HG02981 (cell line): ENCODE results near the gene RPL15.

ENCODE experiments used
- ATAC-seq: cut with Tn5 transposase; IDR thresholded peaks from one replicate; pipeline ENCODE4 v1.9.1; 2021; ENCODE audit warnings: mild to moderate bottlenecking, moderate library complexity; ENCODE audit not compliant: unreplicated experiment

RPL15 gene

GRCh38 chr3:23926246-23926645 lies 9.3 kb downstream of the RPL15 start:
- no peak for ATAC-seq

- ATAC-seq: no peak
These were observed 9.8 kb downstream of the RPL15 start for GRCh38 chr3:23926736-23927135.

GRCh38 chr3:23928524-23928923 lies 11.6 kb downstream of the RPL15 start:
- no peak for ATAC-seq

GRCh38 chr3:23931597-23931996 lies 14.7 kb downstream of the RPL15 start:
- ATAC-seq: no peak

GRCh38 chr3:23932571-23932970 lies 15.6 kb downstream of the RPL15 start:
- ATAC-seq: no peak

GRCh38 chr3:23934253-23934652 lies 17.3 kb downstream of the RPL15 start:
- no peak for ATAC-seq

- no peak for ATAC-seq
These were observed 20.4 kb downstream of the RPL15 start for GRCh38 chr3:23937296-23937695.

- no peak for ATAC-seq
These were observed 21.8 kb downstream of the RPL15 start for GRCh38 chr3:23938688-23939087.

GRCh38 chr3:23940775-23941174 lies 23.8 kb downstream of the RPL15 start:
- no peak for ATAC-seq

- ATAC-seq: no peak
These were observed 24.5 kb downstream of the RPL15 start for GRCh38 chr3:23941440-23941839.

- no peak for ATAC-seq
These were observed 25.6 kb downstream of the RPL15 start for GRCh38 chr3:23942546-23942945.

- ATAC-seq: no peak
These were observed 27.3 kb downstream of the RPL15 start for GRCh38 chr3:23944007-23944783.

GRCh38 chr3:23944861-23945662 lies 28.1 kb downstream of the RPL15 start, which contains the start of gene NR1D2:
TSS of gene NR1D2 (plus strand) at chr3:23945286. CDS start at chr3:23945579, 293 bp downstream.
- peak; percentile 45 for ATAC-seq

- ATAC-seq: no peak
These were observed 28.7 kb downstream of the RPL15 start for GRCh38 chr3:23945663-23945912.

- peak; percentile 72 for ATAC-seq
These were observed 29.2 kb downstream of the RPL15 start for GRCh38 chr3:23945913-23946687.

GRCh38 chr3:23948761-23949160 lies 31.8 kb downstream of the RPL15 start:
- no peak for ATAC-seq

- ATAC-seq: peak; percentile 11
These were observed 32.9 kb downstream of the RPL15 start for GRCh38 chr3:23949784-23950183.

GRCh38 chr3:23950293-23950692 lies 33.4 kb downstream of the RPL15 start:
- peak; percentile 35 for ATAC-seq

GRCh38 chr3:23952646-23953045 lies 35.7 kb downstream of the RPL15 start:
- ATAC-seq: peak; percentile 48

GRCh38 chr3:23953523-23953922 lies 36.6 kb downstream of the RPL15 start:
- ATAC-seq: no peak

GRCh38 chr3:23954144-23954543 lies 37.2 kb downstream of the RPL15 start:
- ATAC-seq: no peak

- ATAC-seq: no peak
These were observed 39.8 kb downstream of the RPL15 start for GRCh38 chr3:23956701-23957100.
